Peyer's patch (tissue), 4 donors: Measurements from ENCODE around the gene NCKAP5. TPM values are rescaled to one million over a fixed set of nuclear protein-coding genes. Genes with fewer than 3 reads are reported as not detected.
A peak's percentile ranks its signal among the peaks of the same experiment; 100 is the strongest.

ENCODE experiments used
- DNase-seq, 3 donors: peaks; one replicate each; pipeline ENCODE4 v3.0.0-alpha.2; 2017 to 2019
- H3K27ac ChIP-seq, 4 donors: fragments of 200-600 bp; sonication (generic); one replicate each; pipeline ENCODE4 v1.5.1; 2016 to 2019
- H3K27me3 ChIP-seq, 2 donors: fragments of 200-600 bp; sonication (generic); one replicate each; pipeline ENCODE4 v1.5.1; 2019
- H3K36me3 ChIP-seq, 3 donors: fragments of 200-600 bp; sonication (generic); one replicate each; pipeline ENCODE4 v1.5.1; 2016 to 2019
- H3K4me1 ChIP-seq, 4 donors: fragments of 200-600 bp; sonication (generic); one replicate each; pipeline ENCODE4 v1.5.1; 2016 to 2019
- H3K4me3 ChIP-seq, 4 donors: fragments of 200-600 bp; sonication (generic); 1 replicate in 3 of 4; 2 replicates in 1 of 4; pipeline ENCODE4 v1.5.1; 2016 to 2019; ENCODE audit warnings: mild to moderate bottlenecking in 1 of 4
- H3K9me3 ChIP-seq, 4 donors: fragments of 200-600 bp; sonication (generic); one replicate each; pipeline ENCODE4 v1.5.1; 2016 to 2019; ENCODE audit warnings: mild to moderate bottlenecking in 1 of 4
- CTCF ChIP-seq, 6 experiments: fragments of 450-650 bp in 4 of 6; fragments of 200-600 bp in 2 of 6; sonication (generic) in 1 of 6; IDR thresholded peaks; one replicate each; pipeline ENCODE4 v1.5.1; 2017 to 2019; ENCODE audit warnings: antibody characterized with exemption in 6 of 6, mild to moderate bottlenecking in 3 of 6, moderate library complexity in 1 of 6
- POLR2A ChIP-seq, 2 donors: fragments of 450-650 bp; IDR thresholded peaks; one replicate each; pipeline ENCODE4 v1.5.1; 2017; ENCODE audit warnings: antibody characterized with exemption in 2 of 2, mild to moderate bottlenecking in 2 of 2, moderate library complexity in 2 of 2
- total RNA-seq, 4 donors: library from RNA; depleted of rRNA; stranded (reverse); fragments of >200 nt; gene quantifications; one replicate each; pipeline ENCODE4 v1.1.0, GENCODE V29; 2016

The NCKAP5 gene
- total RNA-seq, 4 donors from 2014 or later: 9.1 to 28.5 (median 22.5) TPM

GRCh38 chr2:133415210-133415876, 152.9 kb downstream of the NCKAP5 start:
- no peak for TF ChIP-seq POLR2A (IDR thresholded peaks at IDR 0.05)
- Histone ChIP-seq H3K4me1 (no peaks in the 10 kb centered on the region), H3K27me3 (no peaks in the 10 kb centered on the region), H3K9me3 (no peaks in the 10 kb centered on the region), H3K27ac (no peak overlapping the region), H3K36me3 (no peaks in the 10 kb centered on the region), H3K4me3 (no peak overlapping the region)
- DNase-seq: no peak

DNA sequence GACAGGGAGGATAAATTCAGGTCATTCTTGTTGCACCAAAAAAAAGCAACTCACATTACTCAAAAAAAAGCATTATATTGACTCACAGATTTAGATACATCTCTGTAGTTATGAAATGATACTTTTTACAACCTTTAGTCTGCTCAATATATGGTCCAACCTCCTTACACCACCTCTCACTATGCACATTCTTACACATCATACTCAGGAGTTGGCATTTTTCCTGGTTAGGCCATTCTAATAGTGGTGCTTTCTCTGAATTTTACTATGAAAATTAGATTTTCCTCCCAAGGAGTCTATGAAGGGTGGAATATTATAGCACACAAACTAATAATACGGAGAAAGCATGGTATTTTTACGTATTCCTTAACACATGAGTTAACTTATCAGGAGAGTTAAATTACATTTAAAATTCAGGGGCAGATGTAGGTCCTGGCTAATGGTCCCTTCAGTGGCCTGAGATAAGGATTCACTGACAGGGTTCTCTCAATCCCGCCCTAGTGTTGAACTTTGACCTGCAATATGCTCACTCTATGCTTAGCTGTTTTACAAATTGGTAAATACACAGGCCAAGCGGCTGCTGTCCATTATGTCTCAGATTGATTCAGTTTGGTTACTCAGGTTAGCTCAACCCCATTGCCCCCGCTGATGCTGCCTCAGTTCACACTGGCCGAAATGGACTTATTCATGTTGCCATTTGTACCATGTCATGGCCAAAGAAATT, 153.6 kb downstream of the NCKAP5 start:
- no peak for TF ChIP-seq CTCF (IDR thresholded peaks at IDR 0.05)
- TF ChIP-seq POLR2A (IDR thresholded peaks at IDR 0.05): no peak
- Histone ChIP-seq H3K27ac (no peak overlapping the region), H3K4me1 (no peaks in the 10 kb centered on the region), H3K4me3 (no peak overlapping the region), H3K36me3 (no peaks in the 10 kb centered on the region), H3K27me3 (no peaks in the 10 kb centered on the region), H3K9me3 (no peaks in the 10 kb centered on the region)
- peak in 1 of 3 donors; percentile 69 for DNase-seq

- no peak for DNase-seq
- Histone ChIP-seq H3K9me3 (no peaks in the 10 kb centered on the region), H3K4me3 (no peak overlapping the region), H3K36me3 (no peaks in the 10 kb centered on the region), H3K4me1 (no peaks in the 10 kb centered on the region), H3K27me3 (no peaks in the 10 kb centered on the region), H3K27ac (no peak overlapping the region)
- no peak for TF ChIP-seq POLR2A (IDR thresholded peaks at IDR 0.05)
- no peak for TF ChIP-seq CTCF (IDR thresholded peaks at IDR 0.05)
Observed at GRCh38 chr2:133413863-133414262, 154.4 kb downstream of the NCKAP5 start.

- Histone ChIP-seq H3K27me3 (no peaks in the 10 kb centered on the region), H3K4me3 (no peak overlapping the region), H3K4me1 (no peaks in the 10 kb centered on the region), H3K27ac (no peak overlapping the region), H3K36me3 (no peaks in the 10 kb centered on the region), H3K9me3 (no peaks in the 10 kb centered on the region)
- no peak for DNase-seq
- TF ChIP-seq CTCF (IDR thresholded peaks at IDR 0.05) (no peak), POLR2A (IDR thresholded peaks at IDR 0.05) (no peak)
Observed at GRCh38 chr2:133412694-133413093, 155.6 kb downstream of the NCKAP5 start.

- DNase-seq: no peak
- no peak for TF ChIP-seq CTCF (IDR thresholded peaks at IDR 0.05)
- no peak for TF ChIP-seq POLR2A (IDR thresholded peaks at IDR 0.05)
Observed at GRCh38 chr2:133411857-133412256, 156.4 kb downstream of the NCKAP5 start.

GRCh38 chr2:133411101-133411500, 157.2 kb downstream of the NCKAP5 start:
- Histone ChIP-seq H3K36me3 (no peaks in the 10 kb centered on the region), H3K9me3 (no peaks in the 10 kb centered on the region), H3K27ac (no peak overlapping the region), H3K4me3 (no peak overlapping the region), H3K27me3 (no peaks in the 10 kb centered on the region), H3K4me1 (no peaks in the 10 kb centered on the region)
- no peak for DNase-seq
- TF ChIP-seq CTCF (IDR thresholded peaks at IDR 0.05): no peak
- TF ChIP-seq POLR2A (IDR thresholded peaks at IDR 0.05): no peak

More at GRCh38 chr2:133411857-133412256, 156.4 kb downstream of the NCKAP5 start:
- H3K36me3 ChIP-seq: no peaks in the 10 kb centered on the region
- H3K27me3 ChIP-seq: no peaks in the 10 kb centered on the region
- H3K27ac ChIP-seq: no peak overlapping the region
- no peak overlapping the region for H3K4me3 ChIP-seq
- no peaks in the 10 kb centered on the region for H3K4me1 ChIP-seq
- H3K9me3 ChIP-seq: no peaks in the 10 kb centered on the region
